Measurements from ENCODE around the gene NT5C1B.
A peak's percentile ranks its signal among the peaks of the same experiment; 100 is the strongest.

The NT5C1B gene

GRCh38 chr2:18603854-18604530 is 14.6 kb upstream of the NT5C1B start:
- no peak overlapping the region for H3K4me3 ChIP-seq (ENCODE audit: control insufficient read depth, low read depth, low read length)
- DNase-seq (ENCODE audit: low read depth), result no peak
- TF ChIP-seq CTCF (conservative IDR thresholded peaks at IDR 0.05; ENCODE audit: control insufficient read depth, insufficient read depth, low read depth, low read length), result no peak

GRCh38 chr2:18602298-18602697 is 12.9 kb upstream of the NT5C1B start:
- DNase-seq (ENCODE audit: low read depth), result no peak
- H3K4me3 ChIP-seq (ENCODE audit: control insufficient read depth, low read depth, low read length), result no peak overlapping the region
- no peak for TF ChIP-seq CTCF (conservative IDR thresholded peaks at IDR 0.05; ENCODE audit: control insufficient read depth, insufficient read depth, low read depth, low read length)

GRCh38 chr2:18600255-18600613 is 10.9 kb upstream of the NT5C1B start:
- no peak for DNase-seq (ENCODE audit: low read depth)
- H3K4me3 ChIP-seq (ENCODE audit: control insufficient read depth, low read depth, low read length), result no peak overlapping the region
- no peak for TF ChIP-seq CTCF (conservative IDR thresholded peaks at IDR 0.05; ENCODE audit: control insufficient read depth, insufficient read depth, low read depth, low read length)

GRCh38 chr2:18599509-18600254 is 10.3 kb upstream of the NT5C1B start:
- peak; percentile 93 for DNase-seq (ENCODE audit: low read depth)
- no peak overlapping the region for H3K4me3 ChIP-seq (ENCODE audit: control insufficient read depth, low read depth, low read length)
- no peak for TF ChIP-seq CTCF (conservative IDR thresholded peaks at IDR 0.05; ENCODE audit: control insufficient read depth, insufficient read depth, low read depth, low read length)

- no peak for DNase-seq (ENCODE audit: low read depth)
- TF ChIP-seq CTCF (conservative IDR thresholded peaks at IDR 0.05; ENCODE audit: control insufficient read depth, insufficient read depth, low read depth, low read length), result no peak
- no peak overlapping the region for H3K4me3 ChIP-seq (ENCODE audit: control insufficient read depth, low read depth, low read length)
Observed at GRCh38 chr2:18598848-18599484, 9.6 kb upstream of the NT5C1B start.

- no peak for DNase-seq (ENCODE audit: low read depth)
- no peak for TF ChIP-seq CTCF (conservative IDR thresholded peaks at IDR 0.05; ENCODE audit: control insufficient read depth, insufficient read depth, low read depth, low read length)
- H3K4me3 ChIP-seq (ENCODE audit: control insufficient read depth, low read depth, low read length), result no peak overlapping the region
Observed at GRCh38 chr2:18597618-18598017, 8.2 kb upstream of the NT5C1B start.
